Placental epithelial cell (primary cell): ENCODE data around the gene ARSI. TPM values are rescaled to one million over a fixed set of nuclear protein-coding genes. Genes with fewer than 3 reads are reported as not detected.

Experiments used
- total RNA-seq: library from RNA; depleted of rRNA; stranded (reverse); fragments of >200 nt; gene quantifications from 2 replicates; pipeline ENCODE4 v1.2.3, GENCODE V29; 2012

Gene ARSI
- 9.4 and 12.5 TPM in 2 replicates for total RNA-seq

DNA sequence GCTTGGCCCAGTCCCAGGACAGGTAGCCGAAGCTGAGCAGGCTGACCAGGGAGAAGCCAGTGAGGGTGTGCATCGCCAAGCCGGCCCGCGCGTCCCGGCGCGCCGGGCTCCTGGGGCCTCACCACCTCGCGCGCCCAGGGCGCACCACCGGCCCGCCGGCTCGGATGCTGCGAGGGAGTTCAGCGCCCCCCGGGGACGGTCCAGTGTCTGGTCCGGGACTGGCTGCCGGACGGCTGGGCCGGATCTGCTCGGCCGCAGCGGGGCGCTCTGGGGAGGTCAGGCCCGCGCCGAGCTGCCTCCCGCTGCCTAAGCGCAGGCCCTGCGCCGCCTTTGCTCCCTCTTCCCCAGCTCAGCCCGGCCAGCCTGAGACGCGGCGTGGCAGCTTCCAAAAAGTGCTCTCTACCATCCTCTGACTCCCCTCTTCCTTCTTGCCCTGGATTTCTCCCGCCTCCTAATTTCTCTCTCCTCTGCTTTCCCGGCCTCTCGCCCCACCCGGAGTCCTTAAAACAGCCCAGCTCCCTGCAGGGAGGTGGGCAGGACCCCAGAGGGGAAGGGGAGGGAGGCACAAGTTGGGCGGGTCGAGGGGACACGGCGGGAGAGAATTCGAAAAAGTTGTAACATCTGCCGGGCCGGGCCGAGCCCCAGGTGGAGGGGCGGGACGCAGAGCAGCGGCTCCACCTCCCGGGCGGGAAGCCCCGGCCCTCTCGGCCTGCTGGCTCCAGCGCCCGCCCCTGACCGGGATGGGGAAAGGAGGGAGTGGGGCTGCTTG is at the start of gene ARSI:
ARSI (minus strand) TSS at position 605 of the 769 bp plus-strand sequence; CDS start at position 73, 532 bp downstream.

DNA sequence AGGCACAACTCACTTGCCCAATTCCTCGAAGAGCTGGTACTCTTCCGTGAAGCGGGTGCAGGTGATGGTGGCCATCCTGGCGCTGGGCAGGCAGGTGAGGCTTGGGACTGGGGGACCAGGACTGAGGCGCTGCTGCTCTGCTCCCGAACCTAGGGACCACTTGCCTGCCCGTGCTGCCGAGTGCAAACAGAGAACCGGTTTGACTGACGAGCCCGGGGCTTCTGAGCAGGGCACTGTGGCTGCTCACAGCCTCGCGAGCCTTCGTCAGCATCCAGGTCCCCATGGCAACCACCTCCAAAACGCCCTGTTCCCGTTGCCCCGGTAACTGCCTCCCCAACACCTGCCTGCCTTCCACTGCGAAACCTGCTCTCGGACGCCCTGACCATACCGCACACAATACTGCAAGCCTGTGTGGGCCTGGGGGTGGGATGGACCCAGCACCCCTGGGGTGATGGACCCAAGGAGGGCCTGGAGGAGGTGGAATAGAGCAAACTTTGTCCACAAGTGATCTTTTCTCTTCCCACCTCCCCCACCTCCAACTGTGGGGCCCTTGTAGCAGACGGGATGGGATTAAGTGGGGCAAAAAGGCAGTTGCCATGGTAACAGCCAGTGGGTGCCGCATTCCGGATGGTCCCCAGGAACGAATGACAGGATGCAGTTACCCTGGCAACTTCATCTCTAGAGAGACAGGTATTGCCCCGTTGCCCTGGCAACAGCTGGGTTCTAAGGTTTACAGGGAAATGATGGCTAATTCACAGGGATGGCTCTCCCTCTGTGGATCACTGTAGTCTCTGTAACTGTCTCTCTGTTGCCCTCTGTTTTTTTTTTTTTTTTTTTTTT is 12.9 kb downstream of the ARSI start, which contains the start of gene CAMK2A:
CAMK2A (minus strand) TSS at position 223 of the 840 bp plus-strand sequence; CDS start at position 75, 148 bp downstream.

Other genes with a start within 250 kb of the ARSI start
- gene CSF1R, start 216.4 kb downstream of the ARSI start, total RNA-seq: 46.7 and 87.8 TPM in 2 replicates
- 10.2 and 10.6 TPM in 2 replicates for gene PDGFRB, start 147.1 kb downstream of the ARSI start, total RNA-seq
- gene CDX1, start 136.1 kb downstream of the ARSI start, total RNA-seq: 0.39 TPM in 1 of 2 replicates, not detected in the other
- gene SLC6A7, start 112.8 kb downstream of the ARSI start, total RNA-seq: not detected in 2 replicates
- 0.79 TPM in 1 of 2 replicates, not detected in the other for gene CAMK2A, start 13.1 kb downstream of the ARSI start, total RNA-seq
- gene TCOF1, start 54.8 kb upstream of the ARSI start, total RNA-seq: 14.5 and 15.6 TPM in 2 replicates
- 7.5 and 7.9 TPM in 2 replicates for gene CD74, start 110.0 kb upstream of the ARSI start, total RNA-seq
- 1,741 and 3,246 TPM in 2 replicates for gene RPS14, start 146.8 kb upstream of the ARSI start, total RNA-seq
- gene NDST1, start 205.2 kb upstream of the ARSI start, total RNA-seq: 65.2 and 218 TPM in 2 replicates